GM13977 (cell line): Measurements from ENCODE around the gene URM1.

ENCODE experiments used
- DNase-seq: peaks from one replicate; pipeline ENCODE4 v3.0.0; 2012; ENCODE audit warnings: low spot score
- CTCF ChIP-seq: IDR thresholded peaks from 2 replicates; pipeline ENCODE4 v1.5.1; 2012; ENCODE audit warnings: mild to moderate bottlenecking, control low read depth; ENCODE audit not compliant: insufficient read depth; ENCODE audit errors: extremely low read depth, missing control alignments
- in situ Hi-C: fragments of 300-500 bp; cut with MboI; formaldehyde crosslinking; loops from one replicate; pipeline ENCODE4 v1.12.0; 2022; ENCODE audit warnings: low sequenced_read_pairs, low pct_unique_long_range_greater_than_20kb, mixed read lengths, inconsistent platforms; ENCODE audit not compliant: unreplicated experiment

The URM1 gene

GRCh38 chr9:128414461-128414860 is 43.3 kb downstream of the URM1 start:
- TF ChIP-seq CTCF = no peak
- in situ Hi-C loops = no loop called here
- no peak for DNase-seq

- in situ Hi-C loops = no loop called here
- TF ChIP-seq CTCF = no peak
- DNase-seq = no peak
Observed at GRCh38 chr9:128415281-128415680, 44.1 kb downstream of the URM1 start.

- DNase-seq = no peak
- TF ChIP-seq CTCF = no peak
- in situ Hi-C loops = no loop called here
Observed at GRCh38 chr9:128416014-128416413, 44.8 kb downstream of the URM1 start.

- no peak for TF ChIP-seq CTCF
- in situ Hi-C loops = no loop called here
- DNase-seq = no peak
Observed at GRCh38 chr9:128416432-128417019, 45.4 kb downstream of the URM1 start.

GRCh38 chr9:128419061-128419925 is 48.1 kb downstream of the URM1 start:
- TF ChIP-seq CTCF = no peak
- in situ Hi-C loops = no loop called here
- no peak for DNase-seq

GRCh38 chr9:128420060-128420650 is 49.0 kb downstream of the URM1 start:
- peak; percentile 93 for DNase-seq
- in situ Hi-C loops = no loop called here
- peak; percentile 95 for TF ChIP-seq CTCF
